Ovary (tissue), 3 donors: Measurements from ENCODE around the gene PLEKHO1.

Source experiments
- EP300 ChIP-seq: sonication (generic); formaldehyde crosslinking; IDR thresholded peaks from one replicate; pipeline ENCODE4 v1.6.1; 2017; ENCODE audit warnings: antibody characterized with exemption
- POLR2A ChIP-seq: fragments of 450-650 bp; IDR thresholded peaks from one replicate; pipeline ENCODE4 v1.6.1; 2017; ENCODE audit warnings: antibody characterized with exemption, mild to moderate bottlenecking, moderate library complexity
- TF ChIP-seq, protein P1 (sequence below), 3 donors: fragments of 450-650 bp in 2 of 3; fragments of 200-600 bp in 1 of 3; IDR thresholded peaks; one replicate each; pipeline versions ENCODE4 v1.5.1 to v1.8.0; 2016 to 2022; ENCODE audit warnings: antibody characterized with exemption in 3 of 3, mild to moderate bottlenecking in 1 of 3
- donor health status: DM: no; HTN: no; CAD: no.

DNA sequence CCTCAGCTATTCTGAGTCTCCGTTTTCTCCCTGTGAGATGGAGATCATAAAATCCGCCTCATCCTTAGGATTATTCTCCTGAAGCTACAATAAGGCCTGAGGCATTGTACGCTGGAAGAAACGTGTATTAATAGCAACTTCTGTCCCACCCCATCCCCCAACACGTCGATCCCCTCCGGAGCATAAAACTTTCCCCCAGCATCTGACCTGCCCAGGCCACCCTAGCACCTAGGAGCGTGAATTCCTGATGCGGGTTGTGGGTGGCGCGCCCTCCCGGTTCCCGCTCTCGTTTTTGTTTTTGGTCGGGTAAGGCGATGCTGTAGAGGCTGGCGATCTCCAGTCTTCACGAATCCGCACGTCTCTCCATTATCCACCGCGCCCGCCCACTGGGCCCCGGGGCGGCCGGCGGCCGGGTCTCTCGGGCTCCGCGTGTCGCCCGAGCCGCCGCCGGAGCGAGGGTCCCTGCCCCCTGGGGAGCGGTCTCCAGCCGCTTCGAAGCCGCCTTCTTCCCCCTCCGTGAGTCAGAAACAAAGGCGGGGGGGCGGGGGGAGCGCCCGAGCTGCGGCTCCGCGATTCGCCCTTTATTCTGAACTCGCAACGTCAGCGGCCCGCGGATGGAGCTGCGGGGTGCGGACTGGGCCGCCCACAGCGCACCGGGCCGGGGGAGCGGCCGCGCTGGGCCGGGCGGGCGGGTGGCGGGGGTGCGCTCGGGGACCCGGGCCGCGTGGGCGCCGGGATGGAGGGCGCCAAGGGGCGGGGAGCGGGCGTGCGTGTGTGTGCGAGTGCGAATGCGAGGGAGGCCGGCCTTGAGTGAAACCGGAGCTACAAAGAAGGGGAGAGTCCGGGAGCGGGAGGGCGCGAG lies at the start of gene PLEKHO1:
- TF ChIP-seq, protein P1, sequence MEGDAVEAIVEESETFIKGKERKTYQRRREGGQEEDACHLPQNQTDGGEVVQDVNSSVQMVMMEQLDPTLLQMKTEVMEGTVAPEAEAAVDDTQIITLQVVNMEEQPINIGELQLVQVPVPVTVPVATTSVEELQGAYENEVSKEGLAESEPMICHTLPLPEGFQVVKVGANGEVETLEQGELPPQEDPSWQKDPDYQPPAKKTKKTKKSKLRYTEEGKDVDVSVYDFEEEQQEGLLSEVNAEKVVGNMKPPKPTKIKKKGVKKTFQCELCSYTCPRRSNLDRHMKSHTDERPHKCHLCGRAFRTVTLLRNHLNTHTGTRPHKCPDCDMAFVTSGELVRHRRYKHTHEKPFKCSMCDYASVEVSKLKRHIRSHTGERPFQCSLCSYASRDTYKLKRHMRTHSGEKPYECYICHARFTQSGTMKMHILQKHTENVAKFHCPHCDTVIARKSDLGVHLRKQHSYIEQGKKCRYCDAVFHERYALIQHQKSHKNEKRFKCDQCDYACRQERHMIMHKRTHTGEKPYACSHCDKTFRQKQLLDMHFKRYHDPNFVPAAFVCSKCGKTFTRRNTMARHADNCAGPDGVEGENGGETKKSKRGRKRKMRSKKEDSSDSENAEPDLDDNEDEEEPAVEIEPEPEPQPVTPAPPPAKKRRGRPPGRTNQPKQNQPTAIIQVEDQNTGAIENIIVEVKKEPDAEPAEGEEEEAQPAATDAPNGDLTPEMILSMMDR (IDR thresholded peaks at IDR 0.05): no peak
- TF ChIP-seq POLR2A: peak; percentile 87
- TF ChIP-seq EP300: no peak
